ENCODE data around the gene TTC8.
"Not testable (repeated sequence)": the region's sequence is repeated elsewhere in the genome, so short reads cannot be mapped to it uniquely, and the experiment has no call there.

TTC8 gene

GRCh38 chr14:88837495-88837894 is 13.0 kb downstream of the TTC8 start:
- no peak for TF ChIP-seq POLR2A (IDR thresholded peaks at IDR 0.05; ENCODE audit: low read depth, low read length)
- no peak for FAIRE-seq
- no peak for DNase-seq (ENCODE audit: insufficient read length, low spot score)

DNA sequence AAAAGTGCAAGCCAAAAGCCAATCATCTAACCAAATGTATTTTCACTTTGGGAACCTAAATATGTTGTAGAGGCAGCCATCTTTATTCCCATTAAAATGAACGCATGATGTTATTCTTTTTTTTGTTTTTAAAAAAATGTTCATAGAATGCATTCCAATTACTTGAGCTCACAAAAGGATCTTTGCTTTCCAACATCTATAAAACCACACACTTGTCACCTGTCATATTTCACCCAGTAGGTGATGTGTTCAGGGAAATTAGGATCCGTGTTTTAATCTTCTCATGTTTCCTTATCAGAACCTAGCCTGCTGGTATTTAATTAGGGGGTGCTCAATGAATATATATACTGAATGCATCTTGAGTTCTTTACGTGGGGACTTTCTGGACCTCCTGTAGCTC is 13.6 kb downstream of the TTC8 start:
- DNase-seq (ENCODE audit: insufficient read length, low spot score) (no peak), FAIRE-seq (no peak)
- no peak for TF ChIP-seq POLR2A (IDR thresholded peaks at IDR 0.05; ENCODE audit: low read depth, low read length)

DNA sequence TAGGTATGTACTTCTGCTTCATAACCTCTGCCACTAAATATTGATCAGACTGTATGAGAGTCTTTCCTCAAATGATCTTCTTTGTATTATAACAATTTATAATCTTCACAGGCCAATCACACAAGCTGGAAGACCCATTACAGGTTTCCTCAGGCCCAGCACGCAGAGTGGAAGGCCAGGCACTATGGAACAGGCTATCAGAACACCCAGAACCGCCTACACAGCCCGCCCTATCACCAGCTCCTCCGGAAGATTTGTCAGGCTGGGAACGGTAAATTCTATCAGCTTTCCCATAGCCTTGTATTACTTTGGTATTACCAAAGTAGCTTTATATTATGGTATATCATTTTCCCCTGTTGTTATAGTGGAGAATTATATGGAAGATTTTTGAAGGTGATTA is 16.5 kb downstream of the TTC8 start:
- no peak for FAIRE-seq
- no peak for TF ChIP-seq POLR2A (IDR thresholded peaks at IDR 0.05; ENCODE audit: low read depth, low read length)
- DNase-seq (ENCODE audit: insufficient read length, low spot score): no peak

- DNase-seq (ENCODE audit: insufficient read length, low spot score) (no peak), FAIRE-seq (no peak)
Measured at GRCh38 chr14:88841741-88842140, 17.3 kb downstream of the TTC8 start.

DNA sequence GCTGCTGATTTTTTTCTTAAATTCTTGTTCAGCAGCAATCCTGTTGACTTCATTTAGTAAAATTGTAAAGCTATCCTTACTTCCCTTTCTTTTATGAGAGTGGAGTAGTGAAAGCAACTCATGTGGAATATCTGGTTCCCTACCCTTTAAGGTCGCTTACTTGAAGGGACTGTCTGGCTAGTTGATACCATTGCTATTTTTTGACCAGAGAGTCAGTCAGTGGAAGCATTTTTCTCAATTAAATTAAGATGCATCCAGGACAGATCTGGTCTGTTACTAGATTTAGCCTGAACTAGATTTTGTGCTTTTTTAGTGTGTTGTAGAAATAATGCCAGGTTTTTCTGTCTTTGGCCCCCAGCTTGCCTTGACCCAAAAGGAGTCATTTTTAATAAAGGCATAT is 18.0 kb downstream of the TTC8 start:
- FAIRE-seq (no peak), DNase-seq (ENCODE audit: insufficient read length, low spot score) (no peak)
- no peak for TF ChIP-seq POLR2A (IDR thresholded peaks at IDR 0.05; ENCODE audit: low read depth, low read length)

More at GRCh38 chr14:88841741-88842140, 17.3 kb downstream of the TTC8 start:
- no peak for TF ChIP-seq POLR2A (IDR thresholded peaks at IDR 0.05; ENCODE audit: low read depth, low read length)

DNA sequence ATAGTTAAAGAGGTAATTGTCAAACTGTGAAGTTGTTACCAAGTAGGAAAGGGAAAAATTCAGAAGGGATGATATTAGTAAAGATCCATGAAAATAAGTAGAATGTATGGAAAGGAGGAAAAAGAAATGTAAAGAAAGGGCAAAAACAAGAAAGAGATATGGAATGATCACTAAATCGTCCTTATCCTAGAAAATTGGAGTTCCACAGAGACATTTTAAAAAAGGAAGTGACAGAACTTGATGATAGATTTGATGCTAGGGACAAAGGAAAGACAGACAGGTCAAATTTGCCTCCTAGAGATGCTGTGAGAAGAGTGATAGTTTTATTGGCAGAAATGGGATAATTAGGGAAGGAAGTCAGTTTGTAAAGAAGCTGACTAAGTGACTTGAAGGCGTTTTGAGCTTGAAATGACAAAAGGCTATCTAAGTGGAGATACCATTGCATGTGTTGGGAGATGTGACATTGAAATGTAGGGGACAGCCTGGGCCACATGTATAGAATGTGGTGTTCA is 20.6 kb downstream of the TTC8 start:
- no peak for TF ChIP-seq POLR2A (IDR thresholded peaks at IDR 0.05; ENCODE audit: low read depth, low read length)
- DNase-seq (ENCODE audit: insufficient read length, low spot score): no peak
- no peak for FAIRE-seq

GRCh38 chr14:88848571-88848970 is 24.1 kb downstream of the TTC8 start:
- no peak for TF ChIP-seq POLR2A (IDR thresholded peaks at IDR 0.05; ENCODE audit: low read depth, low read length)
- DNase-seq (ENCODE audit: insufficient read length, low spot score) (no peak), FAIRE-seq (no peak)

- no peak for FAIRE-seq
- DNase-seq (ENCODE audit: insufficient read length, low spot score): no peak
- no peak for TF ChIP-seq POLR2A (IDR thresholded peaks at IDR 0.05; ENCODE audit: low read depth, low read length)
Measured at GRCh38 chr14:88849716-88850115, 25.3 kb downstream of the TTC8 start.

DNA sequence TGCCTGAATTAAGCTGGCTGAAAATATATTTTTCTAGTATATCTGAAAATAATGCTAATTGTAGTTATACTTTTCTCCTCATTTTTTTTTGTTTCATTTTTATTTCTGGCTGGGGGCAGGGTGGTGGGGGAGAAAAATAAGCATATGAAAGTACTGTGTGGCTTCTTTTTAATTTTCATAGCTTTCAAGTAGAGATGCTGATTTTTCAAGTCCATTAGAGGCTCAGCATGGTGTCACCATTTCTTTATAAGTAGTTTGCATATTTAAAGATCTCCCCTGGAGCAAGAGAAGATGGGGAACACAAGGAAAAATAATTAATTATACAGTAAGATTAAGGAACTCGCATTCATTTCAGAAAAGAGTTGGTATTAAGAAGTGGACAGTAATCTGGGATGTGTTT is 27.1 kb downstream of the TTC8 start:
- no peak for FAIRE-seq

GRCh38 chr14:88852632-88853031 is 28.2 kb downstream of the TTC8 start:
- no peak for TF ChIP-seq POLR2A (IDR thresholded peaks at IDR 0.05; ENCODE audit: low read depth, low read length)
- DNase-seq (ENCODE audit: insufficient read length, low spot score): no peak
- no peak for FAIRE-seq

More for the DNA sequence above, 27.1 kb downstream of the TTC8 start:
- TF ChIP-seq POLR2A (IDR thresholded peaks at IDR 0.05; ENCODE audit: low read depth, low read length): no peak
- no peak for DNase-seq (ENCODE audit: insufficient read length, low spot score)

- FAIRE-seq: no peak
- no peak for TF ChIP-seq POLR2A (IDR thresholded peaks at IDR 0.05; ENCODE audit: low read depth, low read length)
- no peak for DNase-seq (ENCODE audit: insufficient read length, low spot score)
Measured at GRCh38 chr14:88853129-88853528, 28.7 kb downstream of the TTC8 start.

DNA sequence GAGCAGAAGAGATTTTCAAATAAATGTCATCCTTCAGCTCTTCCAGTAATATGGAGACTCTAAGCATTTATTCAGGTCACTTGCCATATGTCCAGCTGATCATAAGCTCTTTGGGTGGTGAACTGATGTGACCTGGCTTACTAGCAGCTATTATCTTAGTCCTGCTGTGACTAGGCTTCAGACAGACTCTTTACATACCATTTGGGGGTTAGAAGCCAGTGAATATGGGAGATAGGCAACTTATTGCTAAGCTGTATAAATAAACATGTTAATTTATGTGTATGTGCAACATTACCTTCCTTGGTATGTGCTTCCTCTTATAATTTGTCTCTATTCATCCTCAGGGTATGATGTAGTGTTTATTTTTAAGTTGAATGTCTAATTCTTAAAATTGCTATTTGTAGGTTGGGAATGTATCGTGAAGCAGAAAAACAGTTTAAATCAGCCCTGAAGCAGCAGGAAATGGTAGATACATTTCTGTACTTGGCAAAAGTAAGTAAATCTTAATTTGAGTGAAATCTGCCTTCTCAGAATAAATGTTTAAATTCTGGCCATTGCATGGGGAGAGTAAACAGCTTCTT is 32.4 kb downstream of the TTC8 start:
- FAIRE-seq: no peak
- no peak for DNase-seq (ENCODE audit: insufficient read length, low spot score)
- no peak for TF ChIP-seq POLR2A (IDR thresholded peaks at IDR 0.05; ENCODE audit: low read depth, low read length)

DNA sequence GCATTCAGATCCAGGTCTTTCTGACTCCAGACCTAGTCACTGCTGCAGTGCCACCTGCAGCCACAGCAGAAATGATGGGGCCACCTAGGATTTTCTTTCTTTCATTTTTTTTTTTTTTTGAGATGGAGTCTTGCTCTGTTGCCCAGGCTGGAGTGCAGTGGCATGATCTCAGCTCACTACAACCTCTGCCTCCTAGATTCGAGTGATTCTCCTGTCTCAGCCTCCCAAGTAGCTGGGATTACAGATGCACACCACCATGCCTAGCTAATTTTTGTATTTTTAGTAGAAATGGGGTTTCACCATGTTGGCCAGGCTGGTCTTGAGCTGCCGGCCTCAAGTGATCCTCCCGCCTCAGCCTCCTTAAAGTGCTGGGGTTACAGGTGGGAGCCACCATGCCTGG is 33.4 kb downstream of the TTC8 start:
- FAIRE-seq: not testable (repeated sequence)

GRCh38 chr14:88859118-88859517 is 34.7 kb downstream of the TTC8 start:
- FAIRE-seq; DNase-seq (ENCODE audit: insufficient read length, low spot score): not testable (repeated sequence)

More for the DNA sequence above, 33.4 kb downstream of the TTC8 start:
- DNase-seq (ENCODE audit: insufficient read length, low spot score): not testable (repeated sequence)

- no peak for TF ChIP-seq POLR2A (IDR thresholded peaks at IDR 0.05; ENCODE audit: low read depth, low read length)
- DNase-seq (ENCODE audit: insufficient read length, low spot score): no peak
- FAIRE-seq: no peak
Measured at GRCh38 chr14:88863167-88863566, 38.7 kb downstream of the TTC8 start.

DNA sequence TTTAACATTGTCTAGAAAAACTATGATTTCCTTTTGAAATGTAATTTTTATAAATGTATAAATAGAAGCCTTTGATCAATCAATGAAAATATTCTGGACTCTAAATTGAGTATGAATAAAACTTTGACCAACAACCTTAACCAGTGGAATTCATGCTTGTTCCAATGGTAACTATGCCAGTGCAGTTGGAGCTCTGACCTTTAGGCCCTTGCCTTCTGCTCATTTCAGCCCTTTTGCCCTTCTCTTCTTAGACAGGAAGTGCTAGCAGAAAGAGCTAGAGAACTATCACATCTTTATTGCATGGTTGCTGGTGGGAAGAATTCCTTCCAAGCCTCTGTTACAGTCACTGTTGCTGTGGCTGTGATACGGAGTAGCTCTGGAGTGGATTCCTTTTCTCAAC is 39.7 kb downstream of the TTC8 start:
- no peak for TF ChIP-seq POLR2A (IDR thresholded peaks at IDR 0.05; ENCODE audit: low read depth, low read length)
- DNase-seq (ENCODE audit: insufficient read length, low spot score): no peak
- no peak for FAIRE-seq
